ENCODE results near the gene ARMC12. TPM values are rescaled to one million over a fixed set of nuclear protein-coding genes. Genes with fewer than 3 reads are reported as not detected.
A peak's percentile ranks its signal among the peaks of the same experiment; 100 is the strongest.

Gene ARMC12
- total and polyA plus RNA-seq, 2 of the 13 experiments (the other 11 are each of a cell fraction or from before 2014, with no cell fraction given): 1.3 TPM; not detected in 1

GRCh38 chr6:35737413-35738211 lies 780 bp downstream of the ARMC12 start (continued):
- TF ChIP-seq ZNF710 (CRISPR knock-in tag; IDR thresholded peaks at IDR 0.05; ENCODE audit: borderline replicate concordance) (no peak), ZNF550 (CRISPR knock-in tag; IDR thresholded peaks at IDR 0.05; ENCODE audit: borderline replicate concordance) (no peak), EHMT2 (IDR thresholded peaks at IDR 0.05; ENCODE audit: borderline replicate concordance, low read depth, low read length) (0 out of 2 replicates have a peak, but pooled peaks have one; percentile 44), ARNT (IDR thresholded peaks at IDR 0.05) (no peak), ZNF12 (CRISPR knock-in tag; IDR thresholded peaks at IDR 0.05) (no peak), ZNF547 (CRISPR knock-in tag; IDR thresholded peaks at IDR 0.05) (no peak; the same call in 1 of the 2 replicates), ZKSCAN1 (IDR thresholded peaks at IDR 0.05; ENCODE audit: low read length) (no peak), JUND (CRISPR knock-in tag; IDR thresholded peaks at IDR 0.05) (0 out of 2 replicates have a peak, but pooled peaks have one; percentile 14), HCFC1 (IDR thresholded peaks at IDR 0.05; ENCODE audit: low read depth, low read length) (no peak), HOXD1 (CRISPR knock-in tag; IDR thresholded peaks at IDR 0.05) (no peak), ZNF670 (CRISPR knock-in tag; IDR thresholded peaks at IDR 0.05; ENCODE audit: borderline replicate concordance) (no peak), TCF7L2 (IDR thresholded peaks at IDR 0.05; ENCODE audit: low read depth, low read length) (no peak), HBP1 (CRISPR knock-in tag; IDR thresholded peaks at IDR 0.05; ENCODE audit: low read depth) (no peak), ZNF687 (CRISPR knock-in tag; IDR thresholded peaks at IDR 0.05) (peak; percentile 25; the same call in 1 of the 2 replicates), TARDBP (CRISPR knock-in tag; IDR thresholded peaks at IDR 0.05) (no peak), ZNF557 (CRISPR knock-in tag; IDR thresholded peaks at IDR 0.05) (no peak), MNT (IDR thresholded peaks at IDR 0.05) (no peak), MBD4 (IDR thresholded peaks at IDR 0.05; ENCODE audit: borderline replicate concordance, low read length) (no peak), ELF3 (CRISPR knock-in tag; IDR thresholded peaks at IDR 0.05) (peak; percentile 26; the same call in 1 of the 2 replicates)

All from HepG2 (cell line).